ENCODE results near the gene BTRC. TPM values are rescaled to one million over a fixed set of nuclear protein-coding genes. Genes with fewer than 3 reads are reported as not detected.

BTRC gene
- total RNA-seq, 2 donors from 2014 or later, result 13.5 to 16.6 TPM

GRCh38 chr10:101493782-101494281 is 139.9 kb downstream of the BTRC start:
- no peak for ATAC-seq
- Mint-ChIP-seq H3K27ac (no peak overlapping the region), H3K36me3 (no peaks in the 10 kb centered on the region), H3K9me3 (no peaks in the 10 kb centered on the region), H3K4me1 (ENCODE audit: low read depth in 2 of 2) (peaks cover 0 to 3% of the 10 kb centered on the region in 2 donors), H3K4me3 (no peak overlapping the region), H3K27me3 (no peaks in the 10 kb centered on the region)
- DNase-seq (ENCODE audit: low spot score), result no peak

GRCh38 chr10:101494650-101495049 is 140.7 kb downstream of the BTRC start:
- Mint-ChIP-seq H3K4me1 (ENCODE audit: low read depth in 2 of 2) (peaks cover 0 to 3% of the 10 kb centered on the region in 2 donors), H3K27ac (no peak overlapping the region), H3K36me3 (no peaks in the 10 kb centered on the region), H3K9me3 (no peaks in the 10 kb centered on the region), H3K27me3 (no peaks in the 10 kb centered on the region), H3K4me3 (no peak overlapping the region)
- DNase-seq (ENCODE audit: low spot score) (no peak), ATAC-seq (no peak)

GRCh38 chr10:101495324-101495925 is 141.5 kb downstream of the BTRC start:
- H3K9me3 Mint-ChIP-seq, result no peaks in the 10 kb centered on the region
- DNase-seq (ENCODE audit: low spot score) (no peak), ATAC-seq (no peak)
- peaks cover 0 to 6% of the 10 kb centered on the region in 2 donors for H3K4me1 Mint-ChIP-seq (ENCODE audit: low read depth in 2 of 2)
- no peak overlapping the region for H3K27ac Mint-ChIP-seq
- H3K4me3 Mint-ChIP-seq, result no peak overlapping the region
- no peaks in the 10 kb centered on the region for H3K36me3 Mint-ChIP-seq
- H3K27me3 Mint-ChIP-seq, result no peaks in the 10 kb centered on the region

- Mint-ChIP-seq H3K4me3 (no peak overlapping the region), H3K9me3 (no peaks in the 10 kb centered on the region), H3K36me3 (no peaks in the 10 kb centered on the region), H3K27ac (no peak overlapping the region), H3K27me3 (no peaks in the 10 kb centered on the region), H3K4me1 (ENCODE audit: low read depth in 2 of 2) (peaks cover 0 to 4% of the 10 kb centered on the region in 2 donors)
- ATAC-seq (no peak), DNase-seq (ENCODE audit: low spot score) (no peak)
Measured at GRCh38 chr10:101504438-101504837, 150.5 kb downstream of the BTRC start.

- H3K4me1 Mint-ChIP-seq (ENCODE audit: low read depth in 2 of 2), result peaks cover 8% of the 10 kb centered on the region in 2 donors
- H3K27ac Mint-ChIP-seq, result no peak overlapping the region
- ATAC-seq (no peak), DNase-seq (ENCODE audit: low spot score) (no peak)
- H3K27me3 Mint-ChIP-seq, result no peaks in the 10 kb centered on the region
- H3K36me3 Mint-ChIP-seq, result no peaks in the 10 kb centered on the region
- no peaks in the 10 kb centered on the region for H3K9me3 Mint-ChIP-seq
- H3K4me3 Mint-ChIP-seq, result no peak overlapping the region
Measured at GRCh38 chr10:101506829-101507661, 153.1 kb downstream of the BTRC start.

GRCh38 chr10:101507828-101508227 is 153.9 kb downstream of the BTRC start:
- H3K27ac Mint-ChIP-seq, result no peak overlapping the region
- no peak for DNase-seq (ENCODE audit: low spot score)
- H3K9me3 Mint-ChIP-seq, result no peaks in the 10 kb centered on the region
- H3K27me3 Mint-ChIP-seq, result no peaks in the 10 kb centered on the region
- no peak overlapping the region for H3K4me3 Mint-ChIP-seq
- no peaks in the 10 kb centered on the region for H3K36me3 Mint-ChIP-seq
- no peak for ATAC-seq
- peaks cover 8% of the 10 kb centered on the region in 2 donors for H3K4me1 Mint-ChIP-seq (ENCODE audit: low read depth in 2 of 2)

GRCh38 chr10:101511938-101512337 is 158.0 kb downstream of the BTRC start:
- Mint-ChIP-seq H3K4me1 (ENCODE audit: low read depth in 2 of 2) (peaks cover 8% of the 10 kb centered on the region in 2 donors), H3K9me3 (no peaks in the 10 kb centered on the region), H3K27ac (no peak overlapping the region), H3K4me3 (no peak overlapping the region), H3K27me3 (no peaks in the 10 kb centered on the region), H3K36me3 (no peaks in the 10 kb centered on the region)
- no peak for ATAC-seq
- DNase-seq (ENCODE audit: low spot score), result no peak

- no peak for DNase-seq (ENCODE audit: low spot score)
- no peak overlapping the region for H3K4me3 Mint-ChIP-seq
- H3K36me3 Mint-ChIP-seq, result no peaks in the 10 kb centered on the region
- H3K4me1 Mint-ChIP-seq (ENCODE audit: low read depth in 2 of 2), result peaks cover 8% of the 10 kb centered on the region in 2 donors
- no peak overlapping the region for H3K27ac Mint-ChIP-seq
- no peaks in the 10 kb centered on the region for H3K27me3 Mint-ChIP-seq
- no peak for ATAC-seq
- H3K9me3 Mint-ChIP-seq, result no peaks in the 10 kb centered on the region
Measured at GRCh38 chr10:101512738-101513137, 158.8 kb downstream of the BTRC start.

- no peaks in the 10 kb centered on the region for H3K36me3 Mint-ChIP-seq
- H3K4me1 Mint-ChIP-seq (ENCODE audit: low read depth in 2 of 2), result peaks cover 8% of the 10 kb centered on the region in 2 donors
- DNase-seq (ENCODE audit: low spot score) (no peak), ATAC-seq (no peak)
- no peak overlapping the region for H3K27ac Mint-ChIP-seq
- H3K4me3 Mint-ChIP-seq, result no peak overlapping the region
- H3K27me3 Mint-ChIP-seq, result no peaks in the 10 kb centered on the region
- H3K9me3 Mint-ChIP-seq, result no peaks in the 10 kb centered on the region
Measured at GRCh38 chr10:101513733-101514132, 159.8 kb downstream of the BTRC start.

- no peak overlapping the region for H3K27ac Mint-ChIP-seq
- no peaks in the 10 kb centered on the region for H3K27me3 Mint-ChIP-seq
- no peaks in the 10 kb centered on the region for H3K4me1 Mint-ChIP-seq (ENCODE audit: low read depth in 2 of 2)
- no peak overlapping the region for H3K4me3 Mint-ChIP-seq
- H3K9me3 Mint-ChIP-seq, result no peaks in the 10 kb centered on the region
- DNase-seq (ENCODE audit: low spot score) (no peak), ATAC-seq (no peak)
- H3K36me3 Mint-ChIP-seq, result no peaks in the 10 kb centered on the region
Measured at GRCh38 chr10:101525848-101526247, 171.9 kb downstream of the BTRC start.

- Mint-ChIP-seq H3K36me3 (no peaks in the 10 kb centered on the region), H3K4me3 (no peak overlapping the region), H3K9me3 (no peaks in the 10 kb centered on the region), H3K27me3 (no peaks in the 10 kb centered on the region), H3K27ac (no peak overlapping the region), H3K4me1 (ENCODE audit: low read depth in 2 of 2) (no peaks in the 10 kb centered on the region)
- no peak for ATAC-seq
- DNase-seq (ENCODE audit: low spot score), result no peak
Measured at GRCh38 chr10:101529207-101529606, 175.2 kb downstream of the BTRC start.

GRCh38 chr10:101529725-101530553 is 176.0 kb downstream of the BTRC start:
- no peak for ATAC-seq
- no peak for DNase-seq (ENCODE audit: low spot score)
- H3K36me3 Mint-ChIP-seq, result no peaks in the 10 kb centered on the region
- no peaks in the 10 kb centered on the region for H3K9me3 Mint-ChIP-seq
- no peak overlapping the region for H3K4me3 Mint-ChIP-seq
- no peaks in the 10 kb centered on the region for H3K4me1 Mint-ChIP-seq (ENCODE audit: low read depth in 2 of 2)
- no peaks in the 10 kb centered on the region for H3K27me3 Mint-ChIP-seq
- no peak overlapping the region for H3K27ac Mint-ChIP-seq

GRCh38 chr10:101535949-101536348 is 182.0 kb downstream of the BTRC start:
- Mint-ChIP-seq H3K9me3 (no peaks in the 10 kb centered on the region), H3K4me3 (no peak overlapping the region), H3K27ac (peak overlapping the region; percentile 4 to 6), H3K36me3 (no peaks in the 10 kb centered on the region), H3K4me1 (ENCODE audit: low read depth in 2 of 2) (no peaks in the 10 kb centered on the region), H3K27me3 (no peaks in the 10 kb centered on the region)
- ATAC-seq, result no peak
- no peak for DNase-seq (ENCODE audit: low spot score)

- ATAC-seq (no peak), DNase-seq (ENCODE audit: low spot score) (no peak)
- H3K27ac Mint-ChIP-seq, result peak overlapping the region; percentile 4 to 6
- H3K27me3 Mint-ChIP-seq, result no peaks in the 10 kb centered on the region
- H3K4me1 Mint-ChIP-seq (ENCODE audit: low read depth in 2 of 2), result no peaks in the 10 kb centered on the region
- H3K4me3 Mint-ChIP-seq, result no peak overlapping the region
- no peaks in the 10 kb centered on the region for H3K36me3 Mint-ChIP-seq
- H3K9me3 Mint-ChIP-seq, result no peaks in the 10 kb centered on the region
Measured at GRCh38 chr10:101536800-101537199, 182.8 kb downstream of the BTRC start.
